OCI-LY7 (cell line): Measurements from ENCODE around the gene LDAH. TPM values are rescaled to one million over a fixed set of nuclear protein-coding genes. Genes with fewer than 3 reads are reported as not detected.

Experiments used
- BruUV-seq: library from RNA; stranded (reverse); fragments of 400-500 nt; replicated peaks from 2 replicates; lab custom pipeline; 2021; lab: Mats Ljungman, UMichigan
- CTCF ChIA-PET: fragments of 300-600 bp; sonication (Branson Sonifier 250); formaldehyde crosslinking; loops from one replicate; lab custom pipeline; 2022; ENCODE audit warnings: antibody characterized with exemption; ENCODE audit not compliant: unreplicated experiment; lab: Charles Lee
- POLR2A ChIA-PET: fragments of 300-600 bp; sonication (Branson Sonifier 250); formaldehyde crosslinking; loops from one replicate; lab custom pipeline; 2022; ENCODE audit warnings: antibody characterized with exemption; lab: Charles Lee
- DNase-seq: peaks from one replicate; pipeline ENCODE4 v3.0.0-alpha.2; 2015; ENCODE audit warnings: low spot score
- H2AFZ ChIP-seq: fragments of 200-600 bp; sonication (generic), shearing (Covaris generic); 2 replicates; pipeline ENCODE4 v1.6.1; 2014; ENCODE audit warnings: mild to moderate bottlenecking, antibody characterized with exemption, low read length, moderate library complexity
- H3K27ac ChIP-seq: fragments of 200-600 bp; sonication (generic); 2 replicates; pipeline ENCODE4 v1.5.1; 2014; ENCODE audit warnings: mixed run types, low read depth, mild to moderate bottlenecking, moderate library complexity, low read length, inconsistent platforms; ENCODE audit not compliant: poor library complexity, severe bottlenecking
- H3K36me3 ChIP-seq: fragments of 200-600 bp; sonication (generic); 2 replicates; pipeline ENCODE4 v1.6.1; 2014; ENCODE audit warnings: mild to moderate bottlenecking, antibody characterized with exemption, low read length, moderate library complexity, mixed read lengths; ENCODE audit not compliant: insufficient read depth
- H3K4me1 ChIP-seq: fragments of 200-600 bp; sonication (generic); 2 replicates; pipeline ENCODE4 v1.5.1; 2014; ENCODE audit warnings: mild to moderate bottlenecking, low read length; ENCODE audit not compliant: insufficient read depth, poor library complexity, severe bottlenecking
- H3K4me2 ChIP-seq: fragments of 200-600 bp; sonication (generic); 2 replicates; pipeline ENCODE4 v1.6.1; 2014; ENCODE audit warnings: mild to moderate bottlenecking, low read length
- H3K4me3 ChIP-seq: fragments of 200-600 bp; sonication (generic); 2 replicates; pipeline ENCODE4 v1.5.1; 2014; ENCODE audit warnings: mild to moderate bottlenecking, low read depth, low read length; ENCODE audit not compliant: poor library complexity, severe bottlenecking
- H3K79me2 ChIP-seq: fragments of 200-600 bp; sonication (generic); 2 replicates; pipeline ENCODE4 v1.6.1; 2016; ENCODE audit warnings: low read depth, mild to moderate bottlenecking, low read length, moderate library complexity, mixed read lengths; ENCODE audit not compliant: insufficient read depth
- H3K9me2 ChIP-seq: fragments of 200-600 bp; sonication (generic); 2 replicates; pipeline ENCODE4 v1.6.1; 2016; ENCODE audit warnings: mild to moderate bottlenecking, low read length, mixed read lengths; ENCODE audit not compliant: insufficient read depth
- H3K9me3 ChIP-seq: fragments of 200-600 bp; sonication (generic); 2 replicates; pipeline ENCODE4 v1.6.1; 2014; ENCODE audit warnings: mild to moderate bottlenecking, mixed run types, low read length, mixed read lengths
- H4K20me1 ChIP-seq: fragments of 200-600 bp; sonication (generic); 2 replicates; pipeline ENCODE4 v1.6.1; 2014; ENCODE audit warnings: mild to moderate bottlenecking, antibody characterized with exemption, low read length, moderate library complexity, mixed read lengths; ENCODE audit not compliant: insufficient read depth
- EZH2phosphoT487 ChIP-seq: fragments of 200-600 bp; sonication (generic); IDR thresholded peaks from 2 replicates; pipeline ENCODE4 v1.6.1; 2018; ENCODE audit warnings: low read depth, borderline replicate concordance, mild to moderate bottlenecking, mixed run types, antibody characterized with exemption, low read length, moderate library complexity, mixed read lengths
- intact Hi-C: fragments of 100-400 bp; cut with micrococcal nuclease; formaldehyde crosslinking; loops from one replicate; pipeline ENCODE4 v1.10.0; 2022; ENCODE audit not compliant: unreplicated experiment
- total RNA-seq, 2 experiments: library from RNA; depleted of rRNA in 1 of 2; stranded (reverse); fragments of >200 nt in 1 of 2; shearing (Covaris generic) in 1 of 2; gene quantifications; 2 replicates each; pipeline ENCODE4 v1.2.3, GENCODE V29; 2014 to 2022
- TF ChIP-seq, protein P1 (sequence below): fragments of 200-600 bp; sonication (generic); conservative IDR thresholded peaks from 2 replicates; pipeline ENCODE4 v1.5.1; 2014; ENCODE audit warnings: mild to moderate bottlenecking, antibody characterized with exemption, low read length, moderate library complexity, mixed read lengths

The LDAH gene
- total RNA-seq, 2 experiments from 2014 or later, result 21.7 to 38.1 TPM

DNA sequence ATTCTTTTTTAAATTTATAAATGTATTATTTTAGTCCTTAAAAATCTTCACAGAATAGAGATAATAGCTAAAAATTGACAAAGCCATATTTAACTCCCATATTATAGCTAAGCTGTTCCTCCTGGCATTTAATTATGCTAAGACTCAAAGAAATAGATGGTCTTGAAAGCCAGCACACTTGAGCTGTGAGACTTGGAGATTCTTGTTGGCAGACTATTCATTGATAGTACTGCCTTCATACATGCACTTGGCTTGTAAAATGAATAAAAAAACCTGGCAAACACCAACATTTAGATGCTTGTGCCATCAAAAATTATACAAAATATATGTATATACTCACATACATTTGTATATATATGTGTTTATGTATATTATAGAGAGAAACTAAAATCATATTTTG, 9.7 kb upstream of the LDAH start:
- no peak overlapping the region for H3K27ac ChIP-seq
- ChIA-PET CTCF (no interaction called here), POLR2A (no interaction called here)
- no peaks in the 10 kb centered on the region for H3K36me3 ChIP-seq
- intact Hi-C loops, result no loop called here
- H3K4me2 ChIP-seq, result no peak overlapping the region
- no peaks in the 10 kb centered on the region for H4K20me1 ChIP-seq
- no peak for DNase-seq
- H3K4me1 ChIP-seq, result no peaks in the 10 kb centered on the region
- no peak for TF ChIP-seq EZH2phosphoT487
- TF ChIP-seq, protein P1, sequence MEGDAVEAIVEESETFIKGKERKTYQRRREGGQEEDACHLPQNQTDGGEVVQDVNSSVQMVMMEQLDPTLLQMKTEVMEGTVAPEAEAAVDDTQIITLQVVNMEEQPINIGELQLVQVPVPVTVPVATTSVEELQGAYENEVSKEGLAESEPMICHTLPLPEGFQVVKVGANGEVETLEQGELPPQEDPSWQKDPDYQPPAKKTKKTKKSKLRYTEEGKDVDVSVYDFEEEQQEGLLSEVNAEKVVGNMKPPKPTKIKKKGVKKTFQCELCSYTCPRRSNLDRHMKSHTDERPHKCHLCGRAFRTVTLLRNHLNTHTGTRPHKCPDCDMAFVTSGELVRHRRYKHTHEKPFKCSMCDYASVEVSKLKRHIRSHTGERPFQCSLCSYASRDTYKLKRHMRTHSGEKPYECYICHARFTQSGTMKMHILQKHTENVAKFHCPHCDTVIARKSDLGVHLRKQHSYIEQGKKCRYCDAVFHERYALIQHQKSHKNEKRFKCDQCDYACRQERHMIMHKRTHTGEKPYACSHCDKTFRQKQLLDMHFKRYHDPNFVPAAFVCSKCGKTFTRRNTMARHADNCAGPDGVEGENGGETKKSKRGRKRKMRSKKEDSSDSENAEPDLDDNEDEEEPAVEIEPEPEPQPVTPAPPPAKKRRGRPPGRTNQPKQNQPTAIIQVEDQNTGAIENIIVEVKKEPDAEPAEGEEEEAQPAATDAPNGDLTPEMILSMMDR, result no peak
- H3K9me3 ChIP-seq, result no peaks in the 10 kb centered on the region
- no TSS peak for BruUV-seq
- H3K4me3 ChIP-seq, result no peak overlapping the region
- H2AFZ ChIP-seq, result no peak overlapping the region
- no peaks in the 10 kb centered on the region for H3K79me2 ChIP-seq
- no peaks in the 10 kb centered on the region for H3K9me2 ChIP-seq

DNA sequence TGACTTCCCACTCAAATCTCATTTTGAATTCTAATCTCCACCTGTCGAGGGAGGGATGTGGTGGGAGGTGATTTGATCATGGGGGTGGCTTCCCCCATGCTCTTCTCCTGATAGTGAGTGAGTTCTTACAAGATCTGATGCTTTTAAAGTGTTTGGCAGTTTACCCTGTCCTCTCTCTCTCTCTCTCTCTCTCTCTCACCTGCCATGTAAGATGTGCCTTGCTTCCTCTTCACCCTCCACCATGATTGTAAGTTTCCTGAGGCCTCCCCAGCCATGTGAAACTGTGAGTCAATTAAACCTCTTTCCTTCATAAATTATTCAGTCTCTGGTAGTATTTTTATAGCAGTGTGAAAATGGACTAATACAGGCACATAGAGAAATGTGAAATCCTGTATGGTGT, 7.0 kb upstream of the LDAH start:
- H2AFZ ChIP-seq, result no peak overlapping the region
- H3K9me3 ChIP-seq, result no peaks in the 10 kb centered on the region
- no peaks in the 10 kb centered on the region for H4K20me1 ChIP-seq
- H3K4me3 ChIP-seq, result no peak overlapping the region
- TF ChIP-seq, protein P1, result no peak
- TF ChIP-seq EZH2phosphoT487, result no peak
- no peaks in the 10 kb centered on the region for H3K79me2 ChIP-seq
- no peak overlapping the region for H3K27ac ChIP-seq
- no peaks in the 10 kb centered on the region for H3K4me1 ChIP-seq
- no peak overlapping the region for H3K4me2 ChIP-seq
- no TSS peak for BruUV-seq
- H3K36me3 ChIP-seq, result no peaks in the 10 kb centered on the region
- ChIA-PET POLR2A (interaction anchor here (0.5 kb wide), 1 partner anchor 1809 kb away, joined by 4 read pairs; no protein-coding TSS in a partner anchor), CTCF (no interaction called here)
- H3K9me2 ChIP-seq, result no peaks in the 10 kb centered on the region
- DNase-seq, result no peak
- intact Hi-C loops, result loop anchor here (10.0 kb wide), 1 partner anchor 935 kb away; no protein-coding TSS in a partner anchor

DNA sequence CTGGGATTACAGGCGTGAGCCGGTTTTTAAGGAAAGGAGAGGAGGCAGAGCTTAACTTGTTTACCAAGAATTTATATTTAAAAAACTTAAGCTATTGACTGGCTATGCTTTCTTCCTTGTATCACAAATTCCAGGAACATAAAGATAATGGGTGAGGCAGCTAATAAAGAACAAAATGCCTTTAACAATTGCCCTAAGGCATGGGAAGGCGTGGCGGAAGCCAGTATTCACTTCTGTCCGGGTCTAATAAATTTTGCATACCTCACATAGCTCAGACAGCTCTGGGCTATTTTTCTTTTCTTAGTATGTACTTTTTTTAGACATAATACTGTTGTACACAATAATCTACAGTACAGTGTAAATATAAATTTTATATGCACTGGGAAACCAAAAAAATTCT, 1.0 kb upstream of the LDAH start:
- no peaks in the 10 kb centered on the region for H3K9me2 ChIP-seq
- H3K4me3 ChIP-seq, result no peak overlapping the region
- TF ChIP-seq, protein P1, result no peak
- no peak for TF ChIP-seq EZH2phosphoT487
- H3K36me3 ChIP-seq, result peaks cover 2% of the 10 kb centered on the region
- H3K4me2 ChIP-seq, result no peak overlapping the region
- no TSS peak for BruUV-seq
- ChIA-PET CTCF (interaction anchor here (1.4 kb wide), 1 partner anchor 148 kb away, joined by 4 read pairs; no protein-coding TSS in a partner anchor), POLR2A (interaction anchor here (0.6 to 1.7 kb wide), 10 partner anchors 9 to 173 kb away, joined by 3 to 7 read pairs (median 5); partner anchors contain the start of gene HS1BP3)
- peaks cover 19% of the 10 kb centered on the region for H3K79me2 ChIP-seq
- H4K20me1 ChIP-seq, result no peaks in the 10 kb centered on the region
- DNase-seq, result no peak
- no peak overlapping the region for H2AFZ ChIP-seq
- H3K27ac ChIP-seq, result no peak overlapping the region
- intact Hi-C loops, result loop anchor here (2.0 to 10.0 kb wide), 3 partner anchors 147 to 929 kb away; no protein-coding TSS in a partner anchor
- no peaks in the 10 kb centered on the region for H3K9me3 ChIP-seq
- no peaks in the 10 kb centered on the region for H3K4me1 ChIP-seq
